Tibial nerve (tissue), 3 donors: ENCODE data around the gene SEMA4G.

ENCODE experiments used
- POLR2A ChIP-seq, 2 donors: fragments of 450-650 bp; IDR thresholded peaks; one replicate each; pipeline ENCODE4 v1.6.1; 2017; ENCODE audit warnings: antibody characterized with exemption in 2 of 2, mild to moderate bottlenecking in 2 of 2, moderate library complexity in 2 of 2
- TF ChIP-seq, protein P1 (sequence below), 5 experiments: fragments of 200-600 bp in 3 of 5; fragments of 450-650 bp in 2 of 5; sonication (generic) in 3 of 5; IDR thresholded peaks; one replicate each; pipeline ENCODE4 v1.5.1; 2016 to 2019; ENCODE audit warnings: antibody characterized with exemption in 5 of 5, mild to moderate bottlenecking in 3 of 5, moderate library complexity in 2 of 5

DNA sequence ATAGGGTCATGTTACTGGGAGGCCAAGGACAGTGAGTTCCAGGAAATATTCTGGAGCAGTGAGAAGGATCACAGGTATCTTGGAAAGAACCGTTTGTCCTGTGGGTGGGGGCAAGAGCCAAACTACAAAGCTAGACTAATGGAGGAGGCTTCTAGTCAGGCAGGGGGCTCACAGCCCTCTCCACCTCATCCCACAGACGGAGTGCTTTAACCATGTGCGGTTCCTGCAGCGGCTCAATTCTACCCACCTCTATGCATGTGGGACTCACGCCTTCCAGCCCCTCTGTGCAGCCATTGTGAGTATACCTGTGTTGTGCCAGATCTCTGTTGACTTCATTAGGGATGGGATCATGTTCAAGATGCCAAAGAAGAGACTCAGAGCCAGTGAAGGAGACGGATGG is 8.1 kb downstream of the SEMA4G start:
- TF ChIP-seq, protein P1, sequence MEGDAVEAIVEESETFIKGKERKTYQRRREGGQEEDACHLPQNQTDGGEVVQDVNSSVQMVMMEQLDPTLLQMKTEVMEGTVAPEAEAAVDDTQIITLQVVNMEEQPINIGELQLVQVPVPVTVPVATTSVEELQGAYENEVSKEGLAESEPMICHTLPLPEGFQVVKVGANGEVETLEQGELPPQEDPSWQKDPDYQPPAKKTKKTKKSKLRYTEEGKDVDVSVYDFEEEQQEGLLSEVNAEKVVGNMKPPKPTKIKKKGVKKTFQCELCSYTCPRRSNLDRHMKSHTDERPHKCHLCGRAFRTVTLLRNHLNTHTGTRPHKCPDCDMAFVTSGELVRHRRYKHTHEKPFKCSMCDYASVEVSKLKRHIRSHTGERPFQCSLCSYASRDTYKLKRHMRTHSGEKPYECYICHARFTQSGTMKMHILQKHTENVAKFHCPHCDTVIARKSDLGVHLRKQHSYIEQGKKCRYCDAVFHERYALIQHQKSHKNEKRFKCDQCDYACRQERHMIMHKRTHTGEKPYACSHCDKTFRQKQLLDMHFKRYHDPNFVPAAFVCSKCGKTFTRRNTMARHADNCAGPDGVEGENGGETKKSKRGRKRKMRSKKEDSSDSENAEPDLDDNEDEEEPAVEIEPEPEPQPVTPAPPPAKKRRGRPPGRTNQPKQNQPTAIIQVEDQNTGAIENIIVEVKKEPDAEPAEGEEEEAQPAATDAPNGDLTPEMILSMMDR (IDR thresholded peaks at IDR 0.05): no peak
- TF ChIP-seq POLR2A (IDR thresholded peaks at IDR 0.05): no peak
